Measurements from ENCODE around the gene TRAF7.

The TRAF7 gene

GRCh38 chr16:2206420-2206779, 50.8 kb downstream of the TRAF7 start:
- Histone ChIP-seq H3K36me3 (replicated peaks; ENCODE audit: insufficient read depth, low read length) (no peaks in the 10 kb centered on the region; the same call in 1 of the 2 replicates), H3K9ac (ENCODE audit: low read length) (peak overlapping the region; percentile 96), H3K9me2 (replicated peaks; ENCODE audit: insufficient read depth, low read length) (no peaks in the 10 kb centered on the region), H3F3A (ENCODE audit: insufficient read depth, low read length) (0 out of 2 replicates have a peak, but pooled peaks cover 3% of the 10 kb centered on the region), H4K20me1 (ENCODE audit: insufficient read depth, low read length) (no peaks in the 10 kb centered on the region), H2AFZ (ENCODE audit: low read length) (no peak overlapping the region; the same call in 1 of the 2 replicates), H3K4me2 (ENCODE audit: low read depth, low read length) (peak overlapping the region; percentile 100), H3K4me1 (ENCODE audit: low read length) (peaks cover 6% of the 10 kb centered on the region), H3K4me3 (ENCODE audit: low read length) (peak overlapping the region; percentile 98), H3K27ac (ENCODE audit: low read length) (peak overlapping the region; percentile 74; the same call in 1 of the 2 replicates), H3K79me2 (ENCODE audit: low read length) (peaks cover 27% of the 10 kb centered on the region), H3K9me3 (replicated peaks; ENCODE audit: insufficient read depth, low read length) (no peaks in the 10 kb centered on the region), H3K27me3 (replicated peaks; ENCODE audit: insufficient read depth, low read length) (peaks cover 10% of the 10 kb centered on the region)
- DNase-seq = no peak
- TF ChIP-seq EZH2 (optimal IDR thresholded peaks at IDR 0.05; ENCODE audit: low read depth, low read length) = no peak
- no peak for TF ChIP-seq EZH2phosphoT487 (IDR thresholded peaks at IDR 0.05; ENCODE audit: low read length)

DNA sequence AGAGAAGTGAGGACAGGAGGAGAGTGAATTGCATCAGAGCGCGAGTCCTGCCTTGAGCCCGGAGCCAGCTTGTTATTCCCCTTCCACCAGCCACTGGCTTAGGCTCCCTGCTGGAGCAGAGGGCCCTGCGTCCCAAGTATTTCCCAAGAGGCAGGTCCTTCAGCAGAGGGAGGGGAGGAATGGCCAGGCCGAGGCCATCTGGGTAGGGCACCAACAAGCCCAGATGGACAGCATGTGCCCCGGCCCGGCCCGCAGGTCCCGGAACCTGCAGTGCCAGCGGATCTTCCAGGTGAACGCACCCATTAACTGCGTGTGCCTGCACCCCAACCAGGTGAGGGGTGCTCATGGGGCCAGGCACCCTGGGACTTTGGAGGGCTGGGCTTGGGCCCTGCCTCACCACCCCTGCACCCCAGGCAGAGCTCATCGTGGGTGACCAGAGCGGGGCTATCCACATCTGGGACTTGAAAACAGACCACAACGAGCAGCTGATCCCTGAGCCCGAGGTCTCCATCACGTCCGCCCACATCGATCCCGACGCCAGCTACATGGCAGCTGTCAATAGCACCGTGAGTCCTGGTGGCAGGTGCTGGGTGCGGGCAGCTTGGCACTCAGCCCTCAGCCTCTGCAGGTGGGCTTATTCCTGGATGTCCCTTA, 51.3 kb downstream of the TRAF7 start:
- Histone ChIP-seq H3K9ac (ENCODE audit: low read length) (no peak overlapping the region), H3K4me1 (ENCODE audit: low read length) (peaks cover 6% of the 10 kb centered on the region), H3K27ac (ENCODE audit: low read length) (no peak overlapping the region), H3K27me3 (replicated peaks; ENCODE audit: insufficient read depth, low read length) (peaks cover 5% of the 10 kb centered on the region), H3K36me3 (replicated peaks; ENCODE audit: insufficient read depth, low read length) (no peaks in the 10 kb centered on the region; the same call in 1 of the 2 replicates), H3K4me3 (ENCODE audit: low read length) (no peak overlapping the region), H3F3A (ENCODE audit: insufficient read depth, low read length) (0 out of 2 replicates have a peak, but pooled peaks cover 3% of the 10 kb centered on the region), H4K20me1 (ENCODE audit: insufficient read depth, low read length) (no peaks in the 10 kb centered on the region), H2AFZ (ENCODE audit: low read length) (no peak overlapping the region), H3K9me3 (replicated peaks; ENCODE audit: insufficient read depth, low read length) (no peaks in the 10 kb centered on the region), H3K4me2 (ENCODE audit: low read depth, low read length) (peak overlapping the region; percentile 100; the same call in 1 of the 2 replicates), H3K79me2 (ENCODE audit: low read length) (peaks cover 27% of the 10 kb centered on the region), H3K9me2 (replicated peaks; ENCODE audit: insufficient read depth, low read length) (no peaks in the 10 kb centered on the region)
- TF ChIP-seq CTCF (IDR thresholded peaks at IDR 0.05; ENCODE audit: low read length) (no peak), EZH2phosphoT487 (IDR thresholded peaks at IDR 0.05; ENCODE audit: low read length) (no peak), EZH2 (optimal IDR thresholded peaks at IDR 0.05; ENCODE audit: low read depth, low read length) (no peak)
- no peak for DNase-seq

DNA sequence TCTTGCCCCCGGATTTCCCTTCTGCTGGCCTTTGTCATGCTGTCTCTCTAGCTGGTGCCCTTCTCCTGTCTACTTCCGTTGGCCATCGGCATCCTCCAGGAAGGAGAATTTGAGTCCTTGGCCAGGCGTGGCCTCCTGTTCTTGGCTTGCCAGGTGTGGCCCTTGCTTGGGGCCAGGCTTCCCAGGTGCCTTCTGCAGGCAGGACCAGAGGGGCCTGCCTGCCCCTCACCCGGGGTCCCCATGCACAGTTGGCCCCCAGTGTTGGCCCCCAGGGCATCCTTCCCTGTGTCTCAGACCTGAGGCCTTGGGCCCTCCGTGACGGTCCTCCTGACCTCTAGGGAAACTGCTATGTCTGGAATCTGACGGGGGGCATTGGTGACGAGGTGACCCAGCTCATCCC, 52.3 kb downstream of the TRAF7 start:
- no peaks in the 10 kb centered on the region for H4K20me1 ChIP-seq (ENCODE audit: insufficient read depth, low read length)
- no peaks in the 10 kb centered on the region for H3K9me3 ChIP-seq (replicated peaks; ENCODE audit: insufficient read depth, low read length)
- H3K4me2 ChIP-seq (ENCODE audit: low read depth, low read length) = no peak overlapping the region
- H3K27me3 ChIP-seq (replicated peaks; ENCODE audit: insufficient read depth, low read length) = no peaks in the 10 kb centered on the region; the same call in none of the 2 replicates
- H3K9me2 ChIP-seq (replicated peaks; ENCODE audit: insufficient read depth, low read length) = no peaks in the 10 kb centered on the region
- TF ChIP-seq CTCF (IDR thresholded peaks at IDR 0.05; ENCODE audit: low read length) (no peak), EZH2 (optimal IDR thresholded peaks at IDR 0.05; ENCODE audit: low read depth, low read length) (no peak), EZH2phosphoT487 (IDR thresholded peaks at IDR 0.05; ENCODE audit: low read length) (no peak)
- no peak overlapping the region for H2AFZ ChIP-seq (ENCODE audit: low read length)
- H3K79me2 ChIP-seq (ENCODE audit: low read length) = peaks cover 31% of the 10 kb centered on the region
- H3K4me1 ChIP-seq (ENCODE audit: low read length) = peaks cover 7% of the 10 kb centered on the region
- DNase-seq = no peak
- H3K36me3 ChIP-seq (replicated peaks; ENCODE audit: insufficient read depth, low read length) = no peaks in the 10 kb centered on the region; the same call in 1 of the 2 replicates
- 0 out of 2 replicates have a peak, but pooled peaks cover 3% of the 10 kb centered on the region for H3F3A ChIP-seq (ENCODE audit: insufficient read depth, low read length)
- no peak overlapping the region for H3K27ac ChIP-seq (ENCODE audit: low read length)
- no peak overlapping the region for H3K4me3 ChIP-seq (ENCODE audit: low read length)
- no peak overlapping the region for H3K9ac ChIP-seq (ENCODE audit: low read length)

DNA sequence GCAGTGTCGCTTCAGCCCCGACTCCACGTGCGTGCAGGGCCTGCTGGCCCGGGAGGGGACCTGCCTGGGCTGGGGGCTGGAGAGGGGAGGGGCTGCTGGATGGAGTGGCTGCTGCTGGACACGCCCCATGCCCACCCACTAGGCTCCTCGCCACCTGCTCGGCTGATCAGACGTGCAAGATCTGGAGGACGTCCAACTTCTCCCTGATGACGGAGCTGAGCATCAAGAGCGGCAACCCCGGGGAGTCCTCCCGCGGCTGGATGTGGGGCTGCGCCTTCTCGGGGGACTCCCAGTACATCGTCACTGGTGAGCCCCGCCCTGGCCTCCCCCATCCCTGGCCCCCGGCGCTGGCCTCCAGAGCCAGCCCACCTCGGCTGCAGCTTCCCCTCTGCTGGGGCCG, 52.7 kb downstream of the TRAF7 start:
- no peak overlapping the region for H3K9ac ChIP-seq (ENCODE audit: low read length)

More for the DNA sequence above, 52.7 kb downstream of the TRAF7 start:
- Histone ChIP-seq H4K20me1 (ENCODE audit: insufficient read depth, low read length) (no peaks in the 10 kb centered on the region), H3K9me3 (replicated peaks; ENCODE audit: insufficient read depth, low read length) (no peaks in the 10 kb centered on the region), H3F3A (ENCODE audit: insufficient read depth, low read length) (peaks cover 3% of the 10 kb centered on the region; the same call in 1 of the 2 replicates), H3K36me3 (replicated peaks; ENCODE audit: insufficient read depth, low read length) (no peaks in the 10 kb centered on the region; the same call in 1 of the 2 replicates), H3K9me2 (replicated peaks; ENCODE audit: insufficient read depth, low read length) (no peaks in the 10 kb centered on the region), H3K27me3 (replicated peaks; ENCODE audit: insufficient read depth, low read length) (no peaks in the 10 kb centered on the region; the same call in 1 of the 2 replicates), H3K27ac (ENCODE audit: low read length) (no peak overlapping the region), H3K79me2 (ENCODE audit: low read length) (peaks cover 35% of the 10 kb centered on the region), H3K4me2 (ENCODE audit: low read depth, low read length) (no peak overlapping the region), H3K4me1 (ENCODE audit: low read length) (peaks cover 12% of the 10 kb centered on the region), H2AFZ (ENCODE audit: low read length) (no peak overlapping the region), H3K4me3 (ENCODE audit: low read length) (no peak overlapping the region)
- TF ChIP-seq EZH2 (optimal IDR thresholded peaks at IDR 0.05; ENCODE audit: low read depth, low read length) (no peak), CTCF (IDR thresholded peaks at IDR 0.05; ENCODE audit: low read length) (no peak), EZH2phosphoT487 (IDR thresholded peaks at IDR 0.05; ENCODE audit: low read length) (no peak)
- no peak for DNase-seq

Measured in MM.1S (cell line).